Thyroid gland (tissue), 4 donors: ENCODE measurements around the gene HADHA.

Experiments
- POLR2A ChIP-seq, 2 donors: fragments of 450-650 bp; IDR thresholded peaks; one replicate each; pipeline ENCODE4 v1.6.1; 2017; ENCODE audit warnings: antibody characterized with exemption in 2 of 2, mild to moderate bottlenecking in 2 of 2, moderate library complexity in 1 of 2
- TF ChIP-seq, protein P1 (sequence below), 6 experiments: fragments of 200-600 bp in 3 of 6; fragments of 450-650 bp in 3 of 6; sonication (generic) in 3 of 6; IDR thresholded peaks; one replicate each; pipeline ENCODE4 v1.5.1; 2016 to 2019; ENCODE audit warnings: antibody characterized with exemption in 6 of 6, mild to moderate bottlenecking in 2 of 6, inconsistent platforms in 1 of 6, moderate library complexity in 1 of 6

DNA sequence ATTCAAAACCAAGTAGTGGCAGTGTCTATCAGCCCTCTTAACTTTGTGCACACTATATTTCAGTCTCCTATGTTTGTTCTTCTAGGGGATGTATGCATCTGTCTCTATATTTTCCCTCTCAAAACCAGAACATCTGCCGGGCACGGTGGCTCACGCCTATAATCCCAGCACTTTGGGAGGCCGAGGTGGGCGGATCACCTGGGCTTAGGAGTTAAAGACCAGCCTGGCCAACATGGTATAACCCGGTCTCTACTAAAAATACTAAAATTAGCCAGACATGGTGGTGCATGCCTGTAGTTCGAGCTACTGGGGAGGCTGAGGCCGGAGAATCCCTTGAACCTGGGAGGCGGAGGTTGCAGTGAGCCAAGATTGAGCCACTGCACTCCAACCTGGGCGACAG, 81.5 kb downstream of the HADHA start:
- TF ChIP-seq, protein P1, sequence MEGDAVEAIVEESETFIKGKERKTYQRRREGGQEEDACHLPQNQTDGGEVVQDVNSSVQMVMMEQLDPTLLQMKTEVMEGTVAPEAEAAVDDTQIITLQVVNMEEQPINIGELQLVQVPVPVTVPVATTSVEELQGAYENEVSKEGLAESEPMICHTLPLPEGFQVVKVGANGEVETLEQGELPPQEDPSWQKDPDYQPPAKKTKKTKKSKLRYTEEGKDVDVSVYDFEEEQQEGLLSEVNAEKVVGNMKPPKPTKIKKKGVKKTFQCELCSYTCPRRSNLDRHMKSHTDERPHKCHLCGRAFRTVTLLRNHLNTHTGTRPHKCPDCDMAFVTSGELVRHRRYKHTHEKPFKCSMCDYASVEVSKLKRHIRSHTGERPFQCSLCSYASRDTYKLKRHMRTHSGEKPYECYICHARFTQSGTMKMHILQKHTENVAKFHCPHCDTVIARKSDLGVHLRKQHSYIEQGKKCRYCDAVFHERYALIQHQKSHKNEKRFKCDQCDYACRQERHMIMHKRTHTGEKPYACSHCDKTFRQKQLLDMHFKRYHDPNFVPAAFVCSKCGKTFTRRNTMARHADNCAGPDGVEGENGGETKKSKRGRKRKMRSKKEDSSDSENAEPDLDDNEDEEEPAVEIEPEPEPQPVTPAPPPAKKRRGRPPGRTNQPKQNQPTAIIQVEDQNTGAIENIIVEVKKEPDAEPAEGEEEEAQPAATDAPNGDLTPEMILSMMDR (IDR thresholded peaks at IDR 0.05), result no peak
- TF ChIP-seq POLR2A (IDR thresholded peaks at IDR 0.05), result no peak
